HG02678 (cell line): ENCODE results near the gene CBLB.
"Not testable (repeated sequence)": the region's sequence is repeated elsewhere in the genome, so short reads cannot be mapped to it uniquely, and the experiment has no call there.

Experiments
- ATAC-seq: cut with Tn5 transposase; IDR thresholded peaks from one replicate; pipeline ENCODE4 v1.9.1; 2021; ENCODE audit warnings: mild to moderate bottlenecking, moderate library complexity; ENCODE audit not compliant: unreplicated experiment

CBLB gene

GRCh38 chr3:105823149-105823867, 45.5 kb downstream of the CBLB start:
- no peak for ATAC-seq

DNA sequence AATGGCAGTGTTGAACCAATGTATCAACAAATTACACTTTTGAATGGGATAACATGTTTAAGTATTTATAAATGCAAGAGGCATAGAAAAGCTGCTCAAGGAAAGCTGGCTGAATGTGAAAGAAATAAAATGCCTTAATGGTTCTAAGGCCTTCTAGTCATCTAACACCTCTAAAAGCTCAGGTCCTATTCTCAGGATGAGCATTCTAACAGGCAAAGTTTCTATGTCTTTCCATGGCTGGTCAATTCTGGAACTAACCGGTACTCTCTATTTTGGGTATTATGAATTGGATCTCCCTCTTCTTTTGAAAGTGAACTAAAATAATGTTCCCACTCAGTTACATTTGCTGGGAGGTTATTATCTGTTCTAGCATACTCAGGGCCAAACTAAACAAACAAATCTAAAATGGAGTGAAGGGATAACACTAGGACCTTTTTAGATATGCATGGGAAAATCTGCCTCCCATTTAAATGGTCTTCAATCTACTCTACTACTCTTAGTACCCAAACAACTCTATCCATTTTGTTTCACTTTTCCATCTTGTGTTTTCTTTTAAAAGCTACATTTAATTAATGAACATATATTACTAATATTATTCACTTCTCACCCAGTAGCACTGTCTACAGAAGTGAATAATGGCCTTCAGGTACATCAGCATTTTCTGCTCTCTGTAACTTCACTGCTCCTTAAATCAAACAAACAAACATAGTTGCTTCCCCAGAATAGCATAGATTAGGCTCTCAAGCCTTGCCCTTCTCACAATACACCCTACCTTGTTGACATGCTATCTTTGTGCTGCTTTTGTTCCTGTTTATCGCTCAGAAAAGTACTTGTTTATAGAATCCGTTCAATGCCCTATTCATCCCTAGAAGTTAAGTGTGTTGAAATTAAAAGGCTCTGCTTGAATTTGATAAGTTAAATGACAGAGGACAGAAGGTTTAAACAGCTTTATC, 46.4 kb downstream of the CBLB start:
- ATAC-seq = no peak

DNA sequence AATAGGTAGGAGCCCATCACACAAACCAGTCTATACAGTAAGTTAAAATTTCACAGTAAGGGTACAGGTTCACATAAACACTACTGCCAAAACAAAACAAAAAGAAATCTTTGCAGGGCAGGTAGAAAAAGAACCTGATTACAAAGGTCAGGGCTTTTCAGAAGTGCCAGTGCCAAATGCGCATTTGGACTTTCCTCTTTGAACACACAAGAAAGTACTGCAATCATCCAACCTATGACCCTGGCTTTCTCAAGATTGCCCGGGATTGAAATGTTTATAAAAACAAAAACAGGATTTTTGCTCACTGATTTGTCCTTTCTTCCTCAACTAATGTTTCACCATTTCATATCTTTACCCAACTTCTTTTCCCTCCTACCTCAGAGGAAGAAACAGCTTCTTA, 47.4 kb downstream of the CBLB start:
- ATAC-seq = no peak

- no peak for ATAC-seq
Measured at GRCh38 chr3:105816833-105817232, 52.0 kb downstream of the CBLB start.

DNA sequence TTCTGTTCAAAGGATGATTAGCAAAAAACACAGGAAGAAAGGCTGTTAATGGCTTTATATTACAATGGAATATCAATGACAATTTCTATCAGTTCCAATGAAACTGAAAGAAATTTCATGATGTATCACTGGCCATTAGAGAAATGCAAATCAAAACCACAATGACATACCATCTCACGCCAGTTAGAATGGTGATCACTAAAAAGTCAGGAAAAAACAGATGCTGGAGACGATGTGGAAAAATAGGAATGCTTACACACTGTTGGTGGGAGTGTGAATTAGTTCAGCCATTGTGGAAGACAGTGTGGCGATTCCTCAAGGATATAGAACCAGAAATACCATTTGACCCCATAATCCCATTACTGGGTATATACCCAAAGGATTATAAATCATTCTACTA, 53.5 kb downstream of the CBLB start:
- not testable (repeated sequence) for ATAC-seq

- no peak for ATAC-seq
Measured at GRCh38 chr3:105813710-105814109, 55.1 kb downstream of the CBLB start.

GRCh38 chr3:105812194-105812586, 56.6 kb downstream of the CBLB start:
- no peak for ATAC-seq

DNA sequence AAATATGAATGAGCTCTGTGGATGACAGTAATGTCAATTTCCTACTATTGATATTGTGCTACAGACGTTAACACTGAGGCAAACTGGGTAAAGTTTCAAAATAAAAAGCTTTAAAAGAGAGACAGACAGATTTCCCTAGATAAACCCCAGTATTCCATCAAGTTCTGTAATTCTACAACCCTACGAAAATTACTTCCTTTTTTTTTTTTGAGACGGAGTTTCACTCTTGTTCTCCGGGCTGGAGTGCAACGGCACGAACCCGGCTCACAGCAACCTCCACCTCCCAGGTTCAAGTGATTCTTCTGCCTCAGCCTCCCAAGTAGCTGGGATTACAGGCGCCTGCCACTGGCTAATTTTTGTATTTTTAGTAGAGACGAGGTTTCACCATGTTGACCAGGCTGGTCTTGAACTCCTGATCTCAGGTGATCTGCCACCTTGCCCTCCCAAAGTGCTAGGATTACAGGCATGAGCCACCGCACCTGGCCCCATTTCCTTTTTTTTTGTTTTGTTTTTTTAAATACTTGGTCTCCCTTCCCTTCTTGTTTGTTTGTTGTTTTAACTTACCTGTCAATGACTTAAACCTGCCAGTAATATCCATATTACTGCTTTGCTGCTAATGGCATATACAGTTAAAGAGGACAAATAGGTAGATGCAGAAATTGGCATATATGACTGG, 57.2 kb downstream of the CBLB start:
- no peak for ATAC-seq

DNA sequence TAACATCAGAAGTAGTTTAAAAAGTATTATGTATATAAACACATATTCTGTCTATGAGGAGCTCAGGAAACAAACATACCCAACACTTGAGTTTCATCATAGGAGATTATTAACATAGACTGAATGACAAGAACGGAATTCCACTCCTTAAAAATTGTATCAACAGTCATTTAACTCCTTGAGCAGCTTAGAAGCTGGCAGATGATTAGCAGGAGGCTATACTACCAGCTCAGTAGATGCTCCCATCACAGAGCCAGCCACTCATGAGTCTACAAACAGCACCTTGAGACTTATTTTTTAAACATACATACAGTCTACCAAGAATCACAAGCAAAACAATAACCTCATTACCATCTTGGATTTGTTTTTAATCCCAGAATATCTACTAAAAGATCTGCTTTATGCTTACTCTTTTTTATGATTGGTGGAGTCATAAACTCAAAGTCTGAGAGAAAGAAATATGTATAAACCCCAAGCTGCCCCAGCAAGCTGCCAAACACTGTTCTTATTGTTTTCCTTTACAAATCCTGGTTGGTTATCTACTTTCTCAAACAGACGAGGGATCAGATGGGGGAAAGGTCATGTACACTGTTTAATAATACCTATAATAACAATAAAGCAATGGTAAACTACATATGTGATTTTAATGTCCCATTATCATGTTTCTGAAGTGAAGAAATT, 59.5 kb downstream of the CBLB start:
- no peak for ATAC-seq

- no peak for ATAC-seq
Measured at GRCh38 chr3:105807701-105808100, 61.1 kb downstream of the CBLB start.

GRCh38 chr3:105807146-105807545, 61.7 kb downstream of the CBLB start:
- no peak for ATAC-seq

GRCh38 chr3:105806359-105806758, 62.5 kb downstream of the CBLB start:
- no peak for ATAC-seq

DNA sequence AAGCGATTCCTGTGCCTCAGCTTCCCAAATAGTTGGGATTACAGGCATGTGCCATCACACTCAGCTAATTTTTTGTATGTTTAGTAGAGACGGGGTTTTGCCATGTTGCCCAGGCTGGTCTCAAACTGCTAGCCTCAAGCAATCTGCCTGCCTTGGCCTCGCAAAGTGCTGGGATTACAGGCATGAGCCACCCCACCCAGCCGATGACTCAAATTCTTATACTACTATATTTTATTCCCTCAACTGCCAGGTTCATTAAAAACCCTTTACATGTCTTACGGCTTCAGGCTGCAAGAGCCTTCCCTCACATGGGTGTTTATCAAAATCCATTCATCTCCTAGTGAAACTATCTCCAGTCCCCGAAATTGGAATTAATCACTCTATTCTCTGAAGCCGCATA, 63.4 kb downstream of the CBLB start:
- ATAC-seq = no peak

DNA sequence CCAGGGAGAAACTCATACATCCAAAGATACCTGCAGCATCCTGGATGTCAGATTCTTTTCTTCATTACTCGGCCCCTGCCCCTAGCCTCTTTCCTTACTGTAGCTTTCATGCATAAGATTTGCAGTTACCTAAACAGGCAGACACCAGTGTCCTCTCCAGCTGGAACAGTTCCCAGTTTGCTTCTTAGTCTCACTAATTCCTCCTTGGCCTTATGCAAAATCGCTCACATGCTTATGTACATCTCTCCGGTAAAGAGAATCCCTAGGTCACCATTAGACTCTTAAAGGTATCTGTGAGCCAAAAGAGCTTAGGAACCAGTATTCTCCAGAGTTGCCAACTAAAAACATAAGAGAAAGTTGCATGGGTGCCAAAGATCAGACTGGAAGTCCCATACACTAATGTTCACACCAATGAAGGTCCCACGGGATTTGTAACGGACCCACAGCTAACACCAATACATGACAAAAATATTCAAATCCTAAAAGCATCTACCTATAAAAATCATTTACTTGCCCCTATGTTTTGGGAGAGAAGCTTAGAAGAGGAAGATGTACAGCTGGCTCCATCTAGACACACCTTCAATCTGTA, 66.6 kb downstream of the CBLB start:
- no peak for ATAC-seq

DNA sequence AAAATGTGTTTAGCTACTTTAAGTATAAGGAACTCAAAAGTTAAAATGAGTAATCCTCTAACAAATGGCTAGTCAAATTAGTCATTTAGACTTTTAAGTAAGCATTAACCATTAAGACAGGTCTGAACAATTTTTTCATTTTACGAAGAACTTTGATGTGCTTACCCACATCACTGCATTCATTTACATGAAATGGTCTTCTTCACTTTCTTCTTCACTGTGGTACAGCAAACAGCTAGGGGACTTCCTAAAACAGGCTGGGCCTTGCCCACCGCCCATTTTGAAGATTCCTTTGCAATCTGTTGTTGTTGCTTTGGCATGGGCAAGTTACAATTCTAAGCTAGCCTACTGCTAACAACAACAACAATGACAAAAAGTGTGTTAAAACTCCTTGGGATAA, 67.4 kb downstream of the CBLB start:
- ATAC-seq = peak; percentile 40

GRCh38 chr3:105800320-105800719, 68.5 kb downstream of the CBLB start:
- ATAC-seq = no peak

- ATAC-seq = no peak
Measured at GRCh38 chr3:105799286-105799685, 69.5 kb downstream of the CBLB start.

DNA sequence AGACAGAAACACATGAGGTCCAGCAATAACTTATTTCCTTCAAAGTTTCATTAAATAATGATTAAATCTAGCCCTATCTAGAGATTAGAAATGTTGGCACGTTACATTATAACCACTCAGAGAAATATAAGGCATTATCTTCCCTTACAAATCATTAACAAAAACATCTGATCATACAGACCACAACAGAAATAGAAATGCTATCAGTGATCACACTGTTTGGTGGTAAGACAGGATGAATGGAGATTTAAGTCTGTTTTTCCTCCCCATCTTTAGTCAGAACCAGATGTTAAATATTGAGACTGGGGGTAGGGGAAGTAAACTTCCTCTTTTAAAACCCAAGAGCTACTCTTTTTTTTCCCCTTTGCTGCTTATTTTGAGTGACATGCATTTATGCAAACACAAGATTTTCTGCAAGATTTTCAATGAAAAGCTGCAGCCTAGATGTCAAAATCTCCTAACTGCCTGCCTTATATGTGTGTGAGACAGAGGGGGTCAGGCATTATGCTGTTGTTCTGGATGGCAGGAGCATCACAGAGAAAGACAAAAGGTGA, 70.4 kb downstream of the CBLB start:
- ATAC-seq = peak; percentile 80

GRCh38 chr3:105793040-105793439, 75.8 kb downstream of the CBLB start:
- no peak for ATAC-seq
